Mesenchymal stem cell (in vitro differentiated cells and primary cell): ENCODE data around the gene NDFIP1.
A peak's percentile ranks its signal among the peaks of the same experiment; 100 is the strongest.

Source experiments
- DNase-seq: peaks from one replicate; pipeline ENCODE4 v3.0.0-alpha.2; 2013
- H2AFZ ChIP-seq: one replicate; pipeline ENCODE4 v1.6.1; 2013; ENCODE audit warnings: low read depth, mild to moderate bottlenecking, control low read depth, inconsistent platforms, low read length, moderate library complexity
- H2AK5ac ChIP-seq: 2 replicates; pipeline ENCODE4 v1.6.1; 2013; ENCODE audit warnings: low read length, moderate library complexity, mild to moderate bottlenecking, inconsistent platforms; ENCODE audit not compliant: severe bottlenecking
- H2BK120ac ChIP-seq: one replicate; pipeline ENCODE4 v1.6.1; 2013; ENCODE audit warnings: low read depth, mild to moderate bottlenecking, inconsistent platforms, low read length, moderate library complexity
- H2BK12ac ChIP-seq, 2 experiments: one replicate each; pipeline ENCODE4 v1.6.1; 2013; ENCODE audit warnings: inconsistent platforms in 2 of 2, low read length in 2 of 2, mild to moderate bottlenecking in 2 of 2, moderate library complexity in 2 of 2, control low read depth in 1 of 2
- H2BK15ac ChIP-seq: one replicate; pipeline ENCODE4 v1.6.1; 2013; ENCODE audit warnings: mild to moderate bottlenecking, low read depth, inconsistent platforms; ENCODE audit not compliant: poor library complexity, severe bottlenecking
- H2BK5ac ChIP-seq: 2 replicates; pipeline ENCODE4 v1.6.1; 2013; ENCODE audit warnings: low read depth, mild to moderate bottlenecking, low read length, control low read depth, inconsistent platforms; ENCODE audit not compliant: poor library complexity, severe bottlenecking
- H3K14ac ChIP-seq, 2 experiments: one replicate each; pipeline ENCODE4 v1.6.1; 2013; ENCODE audit warnings: inconsistent platforms in 2 of 2, low read length in 2 of 2, control low read depth in 1 of 2, mild to moderate bottlenecking in 1 of 2, moderate library complexity in 1 of 2
- H3K18ac ChIP-seq, 2 experiments: one replicate each; pipeline ENCODE4 v1.6.1; 2013; ENCODE audit warnings: inconsistent platforms in 2 of 2, low read length in 2 of 2, control low read depth in 1 of 2, low read depth in 1 of 2, mild to moderate bottlenecking in 1 of 2
- H3K23ac ChIP-seq, 2 experiments: one replicate each; pipeline ENCODE4 v1.6.1; 2013; ENCODE audit warnings: inconsistent platforms in 2 of 2, low read length in 2 of 2, mild to moderate bottlenecking in 2 of 2, moderate library complexity in 2 of 2, control low read depth in 1 of 2
- H3K27ac ChIP-seq: 2 replicates; pipeline ENCODE4 v1.5.1; 2013; ENCODE audit warnings: mild to moderate bottlenecking, moderate library complexity, low read length, control low read depth, inconsistent platforms; ENCODE audit not compliant: poor library complexity, severe bottlenecking
- H3K27me3 ChIP-seq, 2 experiments: 2 replicates each; pipeline versions ENCODE4 v1.6.1 to v1.7.0; 2013; ENCODE audit warnings: low read length in 2 of 2, mild to moderate bottlenecking in 2 of 2, moderate library complexity in 2 of 2, control low read depth in 1 of 2, inconsistent platforms in 1 of 2; ENCODE audit not compliant: control insufficient read depth in 1 of 2, insufficient read depth in 1 of 2
- H3K36me3 ChIP-seq, 2 experiments: 2 replicates each; pipeline versions ENCODE4 v1.6.1 to v1.7.0; 2013; ENCODE audit warnings: low read length in 2 of 2, control low read depth in 1 of 2, inconsistent platforms in 1 of 2, low read depth in 1 of 2, mild to moderate bottlenecking in 1 of 2; ENCODE audit not compliant: insufficient read depth in 2 of 2, control insufficient read depth in 1 of 2
- H3K4ac ChIP-seq, 2 experiments: one replicate each; pipeline ENCODE4 v1.6.1; 2013; ENCODE audit warnings: inconsistent platforms in 2 of 2, low read length in 2 of 2, mild to moderate bottlenecking in 2 of 2, moderate library complexity in 2 of 2, control low read depth in 1 of 2, low read depth in 1 of 2
- H3K4me1 ChIP-seq: 2 replicates; pipeline ENCODE4 v1.6.1; 2013; ENCODE audit warnings: low read depth, low read length, control low read depth; ENCODE audit not compliant: control insufficient read depth, insufficient read depth
- H3K4me2 ChIP-seq: 2 replicates; pipeline ENCODE4 v1.6.1; 2013; ENCODE audit warnings: low read length, mild to moderate bottlenecking, inconsistent platforms; ENCODE audit not compliant: poor library complexity, severe bottlenecking
- H3K4me3 ChIP-seq, 2 experiments: 2 replicates each; pipeline versions ENCODE4 v1.5.1 to v1.7.0; 2013; ENCODE audit warnings: low read length in 2 of 2, mild to moderate bottlenecking in 2 of 2, control low read depth in 1 of 2, low read depth in 1 of 2; ENCODE audit not compliant: insufficient read depth in 1 of 2
- H3K79me1 ChIP-seq: replicated peaks from 2 replicates; pipeline ENCODE4 v1.6.1; 2013; ENCODE audit warnings: mild to moderate bottlenecking, control low read depth, low read length, inconsistent platforms; ENCODE audit not compliant: poor library complexity, severe bottlenecking
- H3K9ac ChIP-seq: 2 replicates; pipeline ENCODE4 v1.7.0; 2013; ENCODE audit warnings: mild to moderate bottlenecking, low read length, moderate library complexity
- H3K9me3 ChIP-seq: 2 replicates; pipeline ENCODE4 v1.7.0; 2013; ENCODE audit warnings: mild to moderate bottlenecking, low read length; ENCODE audit not compliant: control insufficient read depth
- H4K8ac ChIP-seq: one replicate; pipeline ENCODE4 v1.6.1; 2013; ENCODE audit warnings: inconsistent platforms, mild to moderate bottlenecking, low read length, moderate library complexity
- H4K91ac ChIP-seq: one replicate; pipeline ENCODE4 v1.6.1; 2013; ENCODE audit warnings: mild to moderate bottlenecking, low read length, inconsistent platforms
- WGBS: methylation state at CpG from one replicate; pipeline ENCODE4 v1.1.7; 2013; ENCODE audit warnings: mixed read lengths; 5-methylcytosine and 5-hydroxymethylcytosine counted together

Gene NDFIP1

GRCh38 chr5:142171270-142171669, 62.7 kb downstream of the NDFIP1 start:
- Histone ChIP-seq H3K4me1 (peaks cover 2% of the 10 kb centered on the region), H2BK12ac (no peak overlapping the region), H2BK15ac (no peak overlapping the region), H2BK120ac (no peak overlapping the region), H2AK5ac (no peak overlapping the region), H3K4me2 (no peak overlapping the region), H3K27me3 (peaks cover 0 to 7% of the 10 kb centered on the region in 2 experiments), H3K23ac (no peak overlapping the region), H3K79me1 (no peaks in the 10 kb centered on the region), H3K4me3 (no peak overlapping the region), H3K27ac (no peak overlapping the region), H3K9me3 (no peaks in the 10 kb centered on the region), H3K14ac (no peak overlapping the region), H3K9ac (no peak overlapping the region), H3K4ac (no peak overlapping the region), H2AFZ (no peak overlapping the region), H2BK5ac (no peak overlapping the region), H4K91ac (no peak overlapping the region), H3K36me3 (no peaks in the 10 kb centered on the region), H4K8ac (no peak overlapping the region), H3K18ac (no peak overlapping the region)
- 85% methylated on average over 3 of the region's 4 CpGs for WGBS
- DNase-seq: no peak

- H3K4me3 ChIP-seq: no peak overlapping the region
- H2AFZ ChIP-seq: no peak overlapping the region
- peak overlapping the region in 1 of 2 experiments; percentile 29 for H3K18ac ChIP-seq
- peaks cover 0 to 17% of the 10 kb centered on the region in 2 experiments for H3K27me3 ChIP-seq
- H3K9me3 ChIP-seq: no peaks in the 10 kb centered on the region
- DNase-seq: no peak
- no peak overlapping the region for H3K4me2 ChIP-seq
- no peak overlapping the region for H4K91ac ChIP-seq
- no peak overlapping the region for H4K8ac ChIP-seq
- H3K4ac ChIP-seq: no peak overlapping the region
- no peak overlapping the region for H3K9ac ChIP-seq
- 69% methylated on average over 1 of the region's 3 CpGs for WGBS
- H3K36me3 ChIP-seq: no peaks in the 10 kb centered on the region
- no peak overlapping the region for H2BK120ac ChIP-seq
- no peak overlapping the region for H2BK12ac ChIP-seq
- no peak overlapping the region for H3K14ac ChIP-seq
- H2BK5ac ChIP-seq: no peak overlapping the region
- no peaks in the 10 kb centered on the region for H3K79me1 ChIP-seq
- no peak overlapping the region for H3K23ac ChIP-seq
- H2AK5ac ChIP-seq: no peak overlapping the region
- no peak overlapping the region for H2BK15ac ChIP-seq
- no peak overlapping the region for H3K27ac ChIP-seq
- H3K4me1 ChIP-seq: no peaks in the 10 kb centered on the region
Measured at GRCh38 chr5:142175039-142175438, 66.5 kb downstream of the NDFIP1 start.

- Histone ChIP-seq H3K79me1 (no peaks in the 10 kb centered on the region), H3K23ac (peak overlapping the region in 1 of 2 experiments; percentile 70), H2BK12ac (no peak overlapping the region)
Measured at GRCh38 chr5:142175461-142176142, 67.0 kb downstream of the NDFIP1 start.

GRCh38 chr5:142176255-142176654, 67.7 kb downstream of the NDFIP1 start:
- DNase-seq: no peak
- H3K36me3 ChIP-seq: no peaks in the 10 kb centered on the region
- no peaks in the 10 kb centered on the region for H3K4me1 ChIP-seq
- no peak overlapping the region for H3K27ac ChIP-seq
- no peaks in the 10 kb centered on the region for H3K79me1 ChIP-seq
- H4K8ac ChIP-seq: no peak overlapping the region
- H3K27me3 ChIP-seq: peaks cover 0 to 23% of the 10 kb centered on the region in 2 experiments
- no peak overlapping the region for H3K9ac ChIP-seq
- no peaks in the 10 kb centered on the region for H3K9me3 ChIP-seq
- H3K23ac ChIP-seq: no peak overlapping the region
- no peak overlapping the region for H4K91ac ChIP-seq
- H2BK12ac ChIP-seq: no peak overlapping the region
- H2AFZ ChIP-seq: no peak overlapping the region
- H2BK120ac ChIP-seq: no peak overlapping the region
- H3K18ac ChIP-seq: no peak overlapping the region
- no peak overlapping the region for H2BK5ac ChIP-seq
- H2AK5ac ChIP-seq: no peak overlapping the region
- H3K4me2 ChIP-seq: no peak overlapping the region
- WGBS: 24% methylated on average over 2 of the region's 2 CpGs
- H2BK15ac ChIP-seq: no peak overlapping the region
- H3K14ac ChIP-seq: peak overlapping the region in 1 of 2 experiments; percentile 62
- no peak overlapping the region for H3K4ac ChIP-seq
- no peak overlapping the region for H3K4me3 ChIP-seq

More at GRCh38 chr5:142175461-142176142, 67.0 kb downstream of the NDFIP1 start:
- H3K14ac ChIP-seq: no peak overlapping the region
- H3K27me3 ChIP-seq: peaks cover 0 to 17% of the 10 kb centered on the region in 2 experiments
- H2AFZ ChIP-seq: no peak overlapping the region
- H2BK5ac ChIP-seq: no peak overlapping the region
- no peaks in the 10 kb centered on the region for H3K9me3 ChIP-seq
- DNase-seq: no peak
- no peak overlapping the region for H4K91ac ChIP-seq
- H2BK15ac ChIP-seq: no peak overlapping the region
- no peak overlapping the region for H3K4ac ChIP-seq
- no peak overlapping the region for H2BK120ac ChIP-seq
- no peaks in the 10 kb centered on the region for H3K36me3 ChIP-seq
- H3K4me2 ChIP-seq: no peak overlapping the region
- H3K4me3 ChIP-seq: no peak overlapping the region
- WGBS: 78% methylated on average over 6 of the region's 8 CpGs
- H4K8ac ChIP-seq: no peak overlapping the region
- H3K18ac ChIP-seq: peak overlapping the region in 1 of 2 experiments; percentile 29
- H3K9ac ChIP-seq: no peak overlapping the region
- no peak overlapping the region for H3K27ac ChIP-seq
- H2AK5ac ChIP-seq: no peak overlapping the region
- H3K4me1 ChIP-seq: no peaks in the 10 kb centered on the region
